ENCODE results near the gene ZNF215. TPM values are rescaled to one million over a fixed set of nuclear protein-coding genes. Genes with fewer than 3 reads are reported as not detected.

ZNF215 gene
- total RNA-seq, 1 experiment from 2014 or later = 0.26 TPM

DNA sequence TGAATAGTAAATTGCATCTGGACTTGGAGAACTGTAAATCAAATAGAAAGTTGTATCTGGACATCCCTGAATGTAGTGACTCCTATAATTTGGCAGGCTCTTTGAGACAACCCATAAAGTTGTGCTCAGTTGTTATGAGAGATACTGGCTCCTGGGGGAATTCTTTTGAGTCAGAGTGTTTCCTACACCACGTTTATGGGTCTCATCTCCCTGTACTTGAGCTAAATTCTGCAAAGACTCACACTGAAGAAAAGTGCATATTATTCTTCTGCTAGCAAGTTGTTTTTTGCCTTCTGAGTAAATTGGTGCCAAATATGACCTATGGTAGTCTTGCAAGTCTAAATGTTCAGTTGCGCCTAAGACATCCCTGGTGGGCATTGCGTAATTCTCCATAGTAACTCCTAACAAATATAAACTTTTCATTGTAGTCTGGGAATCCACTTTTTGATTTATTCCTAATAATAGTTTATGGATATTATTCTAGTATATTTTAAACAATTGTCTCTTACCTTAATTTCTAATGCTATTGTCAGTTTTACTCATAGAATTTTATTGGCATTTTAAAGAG lies 5.0 kb downstream of the ZNF215 start:
- TF ChIP-seq, protein P1, sequence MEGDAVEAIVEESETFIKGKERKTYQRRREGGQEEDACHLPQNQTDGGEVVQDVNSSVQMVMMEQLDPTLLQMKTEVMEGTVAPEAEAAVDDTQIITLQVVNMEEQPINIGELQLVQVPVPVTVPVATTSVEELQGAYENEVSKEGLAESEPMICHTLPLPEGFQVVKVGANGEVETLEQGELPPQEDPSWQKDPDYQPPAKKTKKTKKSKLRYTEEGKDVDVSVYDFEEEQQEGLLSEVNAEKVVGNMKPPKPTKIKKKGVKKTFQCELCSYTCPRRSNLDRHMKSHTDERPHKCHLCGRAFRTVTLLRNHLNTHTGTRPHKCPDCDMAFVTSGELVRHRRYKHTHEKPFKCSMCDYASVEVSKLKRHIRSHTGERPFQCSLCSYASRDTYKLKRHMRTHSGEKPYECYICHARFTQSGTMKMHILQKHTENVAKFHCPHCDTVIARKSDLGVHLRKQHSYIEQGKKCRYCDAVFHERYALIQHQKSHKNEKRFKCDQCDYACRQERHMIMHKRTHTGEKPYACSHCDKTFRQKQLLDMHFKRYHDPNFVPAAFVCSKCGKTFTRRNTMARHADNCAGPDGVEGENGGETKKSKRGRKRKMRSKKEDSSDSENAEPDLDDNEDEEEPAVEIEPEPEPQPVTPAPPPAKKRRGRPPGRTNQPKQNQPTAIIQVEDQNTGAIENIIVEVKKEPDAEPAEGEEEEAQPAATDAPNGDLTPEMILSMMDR (conservative IDR thresholded peaks at IDR 0.05; ENCODE audit: low read depth, low read length) = no peak
- TF ChIP-seq EZH2 (IDR thresholded peaks at IDR 0.05; ENCODE audit: borderline replicate concordance, low read depth, low read length, poor library complexity, severe bottlenecking) = no peak
- H3K27me3 ChIP-seq (replicated peaks; ENCODE audit: insufficient read depth, low read depth, low read length, poor library complexity) = peaks cover 35% of the 10 kb centered on the region
- H3K27ac ChIP-seq (ENCODE audit: low read depth, low read length, poor library complexity, severe bottlenecking) = no peak overlapping the region
- ChIA-PET CTCF (no interaction called here), POLR2A (ENCODE audit: low non-redundant PET) (no interaction called here)
- no TSS peak for BruUV-seq (replicated peaks)
- H3K4me1 ChIP-seq (ENCODE audit: insufficient read depth, low read length, poor library complexity, severe bottlenecking) = no peaks in the 10 kb centered on the region
- intact Hi-C loops (cut with micrococcal nuclease; ENCODE audit: unreplicated experiment) = no loop called here
- H3K4me3 ChIP-seq (ENCODE audit: low read depth, low read length, poor library complexity, severe bottlenecking) = no peak overlapping the region
- DNase-seq (ENCODE audit: low spot score) = no peak
- H3K9me3 ChIP-seq (ENCODE audit: low read depth, low read length, poor library complexity, severe bottlenecking) = no peaks in the 10 kb centered on the region
- no peaks in the 10 kb centered on the region for H3K36me3 ChIP-seq (ENCODE audit: insufficient read depth, low read length, poor library complexity, severe bottlenecking)

DNA sequence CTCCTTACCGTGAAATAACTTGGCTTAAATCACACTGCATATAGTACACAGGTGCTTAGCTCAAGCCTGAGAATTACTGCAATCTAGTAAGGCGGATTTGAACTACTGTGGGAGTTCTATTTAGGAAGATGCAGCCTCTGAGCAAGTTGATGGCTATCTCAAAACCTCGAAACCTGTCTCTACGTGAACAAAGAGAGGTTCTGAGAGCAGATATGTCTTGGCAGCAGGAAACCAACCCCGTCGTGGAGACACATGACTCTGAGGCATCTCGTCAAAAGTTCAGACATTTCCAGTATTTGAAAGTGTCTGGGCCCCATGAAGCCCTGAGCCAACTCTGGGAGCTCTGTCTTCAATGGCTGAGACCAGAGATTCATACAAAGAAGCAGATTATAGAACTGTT lies 5.9 kb downstream of the ZNF215 start:
- Histone ChIP-seq H3K27ac (ENCODE audit: low read depth, low read length, poor library complexity, severe bottlenecking) (no peak overlapping the region), H3K4me3 (ENCODE audit: low read depth, low read length, poor library complexity, severe bottlenecking) (no peak overlapping the region), H3K9me3 (ENCODE audit: low read depth, low read length, poor library complexity, severe bottlenecking) (no peaks in the 10 kb centered on the region), H3K4me1 (ENCODE audit: insufficient read depth, low read length, poor library complexity, severe bottlenecking) (no peaks in the 10 kb centered on the region), H3K27me3 (replicated peaks; ENCODE audit: insufficient read depth, low read depth, low read length, poor library complexity) (peaks cover 26% of the 10 kb centered on the region), H3K36me3 (ENCODE audit: insufficient read depth, low read length, poor library complexity, severe bottlenecking) (no peaks in the 10 kb centered on the region)
- ChIA-PET POLR2A (ENCODE audit: low non-redundant PET) (no interaction called here), CTCF (no interaction called here)
- no peak for TF ChIP-seq EZH2 (IDR thresholded peaks at IDR 0.05; ENCODE audit: borderline replicate concordance, low read depth, low read length, poor library complexity, severe bottlenecking)
- TF ChIP-seq, protein P1 (conservative IDR thresholded peaks at IDR 0.05; ENCODE audit: low read depth, low read length) = no peak
- BruUV-seq (replicated peaks) = no TSS peak
- intact Hi-C loops (cut with micrococcal nuclease; ENCODE audit: unreplicated experiment) = no loop called here
- no peak for DNase-seq (ENCODE audit: low spot score)

DNA sequence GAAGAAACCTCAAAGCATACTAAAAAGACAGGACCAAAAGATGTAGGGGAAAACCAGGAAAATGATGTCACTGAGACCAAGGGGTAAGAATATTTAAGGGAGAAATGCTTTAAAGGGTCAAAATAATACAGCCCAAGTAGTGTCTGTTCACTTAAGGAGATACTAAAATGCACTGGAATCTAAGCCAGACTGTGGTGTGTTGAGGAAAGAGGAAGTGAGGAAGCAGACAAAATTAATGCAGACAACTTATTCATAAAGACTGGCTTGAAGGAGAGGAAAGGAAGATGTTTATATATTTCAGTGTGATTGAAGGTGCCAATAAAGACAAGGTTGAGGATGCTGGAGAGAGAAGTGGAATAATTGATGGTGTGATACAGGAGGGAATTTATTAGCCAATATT lies 15.7 kb downstream of the ZNF215 start:
- BruUV-seq (replicated peaks) = no TSS peak
- Histone ChIP-seq H3K36me3 (ENCODE audit: insufficient read depth, low read length, poor library complexity, severe bottlenecking) (no peaks in the 10 kb centered on the region), H3K4me1 (ENCODE audit: insufficient read depth, low read length, poor library complexity, severe bottlenecking) (no peaks in the 10 kb centered on the region), H3K4me3 (ENCODE audit: low read depth, low read length, poor library complexity, severe bottlenecking) (no peak overlapping the region), H3K27me3 (replicated peaks; ENCODE audit: insufficient read depth, low read depth, low read length, poor library complexity) (no peaks in the 10 kb centered on the region), H3K27ac (ENCODE audit: low read depth, low read length, poor library complexity, severe bottlenecking) (no peak overlapping the region), H3K9me3 (ENCODE audit: low read depth, low read length, poor library complexity, severe bottlenecking) (no peaks in the 10 kb centered on the region)
- no peak for DNase-seq (ENCODE audit: low spot score)
- TF ChIP-seq EZH2 (IDR thresholded peaks at IDR 0.05; ENCODE audit: borderline replicate concordance, low read depth, low read length, poor library complexity, severe bottlenecking) = no peak
- TF ChIP-seq, protein P1 (conservative IDR thresholded peaks at IDR 0.05; ENCODE audit: low read depth, low read length) = no peak
- POLR2A ChIA-PET (ENCODE audit: low non-redundant PET) = no interaction called here
- intact Hi-C loops (cut with micrococcal nuclease; ENCODE audit: unreplicated experiment) = no loop called here
- CTCF ChIA-PET = no interaction called here
